Fibroblast of pulmonary artery (primary cell): Measurements from ENCODE around the gene CHAC2.
"Not testable (repeated sequence)": the region's sequence is repeated elsewhere in the genome, so short reads cannot be mapped to it uniquely, and the experiment has no call there.

ENCODE experiments used
- DNase-seq: peaks from one replicate; pipeline ENCODE4 v3.0.0-alpha.2; 2010; ENCODE audit warnings: low read depth
- H3K4me3 ChIP-seq: replicated peaks from 2 replicates; pipeline ENCODE4 v1.5.1; 2011; ENCODE audit warnings: low read depth, mild to moderate bottlenecking, control low read depth, low read length, moderate library complexity
- TF ChIP-seq, protein P1 (sequence below): IDR thresholded peaks from 2 replicates; pipeline ENCODE4 v1.5.1; 2011; ENCODE audit warnings: mild to moderate bottlenecking, control low read depth, low read length, inconsistent platforms; ENCODE audit errors: missing control alignments

Gene CHAC2

DNA sequence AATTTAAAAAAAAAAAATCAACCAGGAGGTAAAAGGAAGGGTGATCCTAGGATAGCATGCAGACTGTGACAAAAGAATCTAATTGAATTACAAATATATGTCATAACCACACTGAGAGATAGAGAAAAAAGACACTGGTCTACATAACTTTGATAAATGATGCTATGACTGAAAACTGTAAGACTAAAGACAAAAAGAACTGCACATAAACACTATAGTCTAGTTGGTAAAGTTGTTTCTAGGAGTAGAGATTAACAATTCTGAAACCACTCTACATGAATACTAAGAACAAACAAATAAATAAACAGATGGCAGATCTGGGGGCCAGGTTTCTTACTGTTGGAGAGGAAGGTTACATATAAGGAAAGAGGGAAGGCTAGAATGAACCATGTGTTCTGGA, 14.6 kb upstream of the CHAC2 start:
- no peak overlapping the region for H3K4me3 ChIP-seq
- no peak for DNase-seq
- TF ChIP-seq, protein P1, sequence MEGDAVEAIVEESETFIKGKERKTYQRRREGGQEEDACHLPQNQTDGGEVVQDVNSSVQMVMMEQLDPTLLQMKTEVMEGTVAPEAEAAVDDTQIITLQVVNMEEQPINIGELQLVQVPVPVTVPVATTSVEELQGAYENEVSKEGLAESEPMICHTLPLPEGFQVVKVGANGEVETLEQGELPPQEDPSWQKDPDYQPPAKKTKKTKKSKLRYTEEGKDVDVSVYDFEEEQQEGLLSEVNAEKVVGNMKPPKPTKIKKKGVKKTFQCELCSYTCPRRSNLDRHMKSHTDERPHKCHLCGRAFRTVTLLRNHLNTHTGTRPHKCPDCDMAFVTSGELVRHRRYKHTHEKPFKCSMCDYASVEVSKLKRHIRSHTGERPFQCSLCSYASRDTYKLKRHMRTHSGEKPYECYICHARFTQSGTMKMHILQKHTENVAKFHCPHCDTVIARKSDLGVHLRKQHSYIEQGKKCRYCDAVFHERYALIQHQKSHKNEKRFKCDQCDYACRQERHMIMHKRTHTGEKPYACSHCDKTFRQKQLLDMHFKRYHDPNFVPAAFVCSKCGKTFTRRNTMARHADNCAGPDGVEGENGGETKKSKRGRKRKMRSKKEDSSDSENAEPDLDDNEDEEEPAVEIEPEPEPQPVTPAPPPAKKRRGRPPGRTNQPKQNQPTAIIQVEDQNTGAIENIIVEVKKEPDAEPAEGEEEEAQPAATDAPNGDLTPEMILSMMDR: no peak

DNA sequence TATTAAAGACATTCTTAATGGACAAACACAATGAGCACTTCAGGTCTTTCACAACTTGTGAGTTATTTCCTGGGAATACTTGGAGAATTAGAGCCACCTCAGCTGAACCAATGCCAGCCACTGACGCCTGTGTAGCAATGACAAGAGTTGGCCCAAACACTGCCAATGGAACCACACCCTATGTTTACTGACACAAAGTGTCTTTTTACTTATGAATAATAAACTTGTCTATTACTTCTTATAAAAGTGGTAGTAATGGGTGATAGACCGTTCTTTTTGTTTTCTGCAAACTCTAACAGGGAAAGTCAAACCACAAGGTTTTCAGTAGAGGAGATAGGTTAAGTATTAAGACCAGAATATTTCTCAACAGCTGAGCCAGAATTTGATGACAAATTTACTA, 12.5 kb upstream of the CHAC2 start:
- TF ChIP-seq, protein P1: no peak
- peak; percentile 76 for DNase-seq
- H3K4me3 ChIP-seq: no peak overlapping the region

DNA sequence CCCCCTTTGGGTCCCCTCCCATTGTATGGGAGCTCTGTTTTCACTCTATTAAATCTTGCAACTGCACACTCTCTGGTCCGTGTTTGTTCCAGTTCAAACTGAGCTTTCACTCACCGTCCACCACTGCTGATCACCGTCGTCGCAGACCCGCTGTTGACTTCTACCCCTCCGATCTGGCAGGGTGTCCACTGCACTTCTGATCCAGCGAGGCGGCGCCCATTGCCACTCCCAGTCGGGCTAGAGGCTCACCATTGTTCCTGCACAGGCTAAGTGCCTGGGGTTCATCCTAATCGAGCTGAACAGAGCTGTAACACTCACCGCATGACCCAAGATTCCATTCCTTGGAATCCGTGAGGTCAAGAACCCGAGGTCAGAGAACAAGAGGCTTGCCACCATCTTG, 11.0 kb upstream of the CHAC2 start:
- no peak for DNase-seq
- TF ChIP-seq, protein P1: no peak
- H3K4me3 ChIP-seq: no peak overlapping the region

DNA sequence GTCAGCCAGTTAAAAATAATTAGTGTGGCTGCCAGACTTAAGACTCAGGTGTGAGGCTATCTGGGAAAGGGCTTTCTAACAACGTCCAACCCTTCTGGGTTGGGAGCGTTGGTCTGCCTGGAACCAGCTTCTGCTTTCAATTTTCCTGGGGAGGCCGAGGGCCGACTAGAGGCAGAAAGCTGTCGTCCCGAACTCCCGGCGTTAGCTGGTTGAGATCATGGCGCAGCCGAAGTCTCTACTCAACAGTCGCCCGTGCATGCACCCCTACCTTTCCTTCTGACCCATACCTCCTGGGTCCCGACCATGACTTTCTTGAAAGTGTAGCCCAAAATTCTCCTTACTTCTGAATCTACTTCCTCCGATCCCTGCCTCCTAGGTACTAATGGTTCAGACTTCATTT, 10.4 kb upstream of the CHAC2 start:
- DNase-seq, H3K4me3 ChIP-seq: not testable (repeated sequence)

DNA sequence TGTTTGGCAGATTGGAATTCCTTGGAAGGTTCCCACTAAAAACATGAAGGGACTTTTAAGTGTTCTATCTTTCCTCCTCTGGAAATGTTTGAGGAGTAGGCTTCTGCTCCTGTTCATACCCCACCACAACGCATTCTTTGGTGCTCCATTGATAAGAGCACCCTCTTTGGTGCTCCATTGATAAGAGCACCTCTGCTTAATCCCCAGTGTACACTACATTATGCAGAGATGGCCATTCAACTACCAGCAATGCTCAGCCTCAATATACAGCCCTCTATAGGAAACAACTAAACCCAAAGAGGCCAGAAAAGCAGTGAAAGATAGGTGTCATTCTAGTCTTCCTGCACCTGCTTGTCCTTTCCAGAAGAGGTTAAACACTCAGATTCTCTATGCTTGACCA, 1.8 kb upstream of the CHAC2 start:
- no peak for DNase-seq
- TF ChIP-seq, protein P1: no peak
- H3K4me3 ChIP-seq: no peak overlapping the region

DNA sequence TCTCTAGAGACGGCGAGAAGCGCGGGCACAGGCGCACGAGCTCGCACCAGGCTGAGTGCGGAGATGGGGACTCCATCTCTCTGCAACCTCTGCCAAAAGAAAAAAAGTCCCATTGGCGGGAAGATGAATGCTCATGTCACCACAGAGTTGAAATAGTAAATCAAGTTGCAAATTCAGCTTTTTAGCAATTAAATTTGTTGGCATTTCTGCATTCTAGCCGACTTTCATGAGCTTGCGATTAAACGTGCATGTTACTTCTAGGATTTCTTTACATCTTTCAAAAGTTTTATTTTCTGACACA, 588 bp downstream of the CHAC2 start:
- DNase-seq: no peak
- TF ChIP-seq, protein P1: no peak
- H3K4me3 ChIP-seq: peak overlapping the region; percentile 86

DNA sequence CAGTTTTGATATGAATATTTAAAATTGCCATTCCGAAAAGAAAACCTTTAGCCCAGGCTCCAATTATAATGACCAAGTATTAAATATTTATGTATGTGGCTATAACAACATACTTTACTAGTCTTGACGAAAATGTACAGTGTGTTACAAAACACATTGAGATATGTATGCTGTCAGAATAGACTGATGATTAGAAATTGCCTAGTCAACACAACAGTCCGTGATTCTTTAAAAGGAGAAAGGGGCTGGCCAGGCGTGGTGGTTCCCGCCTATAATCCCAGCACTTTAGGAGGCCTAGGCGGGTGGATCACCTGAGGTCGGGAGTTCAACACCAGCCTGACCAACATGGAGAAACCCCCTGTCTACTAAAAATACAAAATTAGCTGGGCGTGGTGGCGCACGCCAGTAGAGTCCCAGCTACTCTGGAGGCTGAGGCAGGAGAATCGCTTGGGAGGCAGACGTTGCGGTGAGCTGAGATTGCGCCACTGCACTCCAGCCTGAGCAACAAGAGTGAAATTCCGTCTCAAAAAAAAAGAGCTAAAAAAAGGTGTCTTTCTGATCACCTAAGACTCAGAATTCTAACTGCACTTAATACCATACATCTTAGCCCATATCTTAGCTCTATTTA, 1.8 kb downstream of the CHAC2 start:
- H3K4me3 ChIP-seq: no peak overlapping the region
- TF ChIP-seq, protein P1: no peak
- DNase-seq: no peak
